Fibroblast of the aortic adventitia (primary cell): ENCODE measurements around the gene MMP14. TPM values are rescaled to one million over a fixed set of nuclear protein-coding genes. Genes with fewer than 3 reads are reported as not detected.

Source experiments
- DNase-seq: peaks from one replicate; pipeline ENCODE4 v3.0.0-alpha.2; 2010; ENCODE audit warnings: low read depth
- H3K4me3 ChIP-seq: 2 replicates; pipeline ENCODE4 v1.5.1; 2011; ENCODE audit warnings: low read depth, mild to moderate bottlenecking, control low read depth, low read length, moderate library complexity
- total RNA-seq: library from RNA; depleted of rRNA; stranded (reverse); fragments of >200 nt; gene quantifications from 2 replicates; pipeline ENCODE4 v1.2.3, GENCODE V29; 2012; ENCODE audit warnings: low replicate concordance
- TF ChIP-seq, protein P1 (sequence below): IDR thresholded peaks from 2 replicates; pipeline ENCODE4 v1.5.1; 2011; ENCODE audit warnings: mild to moderate bottlenecking, low read length, control low read depth, inconsistent platforms; ENCODE audit not compliant: insufficient read depth

The MMP14 gene
- total RNA-seq, 1 donor, result 311 TPM

DNA sequence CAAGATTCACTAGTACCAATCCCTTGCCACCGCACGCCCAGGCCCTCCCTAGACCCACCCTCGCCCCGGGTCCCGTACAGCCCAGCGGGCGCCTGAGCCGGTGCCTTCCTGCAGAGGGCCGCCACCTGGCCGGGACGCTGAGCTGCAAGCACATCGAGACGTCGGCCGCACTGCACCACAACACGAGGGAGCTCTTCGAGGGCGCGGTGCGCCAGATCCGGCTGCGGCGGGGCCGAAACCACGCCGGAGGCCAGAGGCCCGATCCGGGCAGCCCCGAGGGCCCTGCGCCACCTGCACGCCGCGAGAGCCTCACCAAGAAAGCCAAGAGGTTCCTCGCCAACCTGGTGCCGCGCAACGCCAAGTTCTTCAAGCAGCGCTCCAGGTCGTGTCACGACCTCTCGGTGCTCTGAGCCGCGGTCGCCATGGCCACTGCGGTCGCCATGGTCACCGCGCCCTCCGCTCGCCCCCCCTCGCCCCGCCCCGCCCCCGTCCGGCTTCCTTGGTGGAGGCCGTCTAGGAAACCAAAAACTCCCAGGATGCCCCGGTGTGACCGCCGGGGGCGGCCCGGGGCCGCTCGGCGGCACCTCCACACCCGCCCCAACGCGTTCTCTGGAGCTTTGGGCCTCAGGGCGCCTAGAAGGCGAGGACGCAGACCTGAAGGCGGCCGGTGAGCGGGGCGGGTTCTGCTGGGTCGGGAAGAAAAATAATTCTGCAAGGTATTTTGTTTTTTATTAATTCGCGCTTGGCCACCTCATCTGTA, 50.3 kb downstream of the MMP14 start:
- H3K4me3 ChIP-seq, result peak overlapping the region; percentile 66
- TF ChIP-seq, protein P1, sequence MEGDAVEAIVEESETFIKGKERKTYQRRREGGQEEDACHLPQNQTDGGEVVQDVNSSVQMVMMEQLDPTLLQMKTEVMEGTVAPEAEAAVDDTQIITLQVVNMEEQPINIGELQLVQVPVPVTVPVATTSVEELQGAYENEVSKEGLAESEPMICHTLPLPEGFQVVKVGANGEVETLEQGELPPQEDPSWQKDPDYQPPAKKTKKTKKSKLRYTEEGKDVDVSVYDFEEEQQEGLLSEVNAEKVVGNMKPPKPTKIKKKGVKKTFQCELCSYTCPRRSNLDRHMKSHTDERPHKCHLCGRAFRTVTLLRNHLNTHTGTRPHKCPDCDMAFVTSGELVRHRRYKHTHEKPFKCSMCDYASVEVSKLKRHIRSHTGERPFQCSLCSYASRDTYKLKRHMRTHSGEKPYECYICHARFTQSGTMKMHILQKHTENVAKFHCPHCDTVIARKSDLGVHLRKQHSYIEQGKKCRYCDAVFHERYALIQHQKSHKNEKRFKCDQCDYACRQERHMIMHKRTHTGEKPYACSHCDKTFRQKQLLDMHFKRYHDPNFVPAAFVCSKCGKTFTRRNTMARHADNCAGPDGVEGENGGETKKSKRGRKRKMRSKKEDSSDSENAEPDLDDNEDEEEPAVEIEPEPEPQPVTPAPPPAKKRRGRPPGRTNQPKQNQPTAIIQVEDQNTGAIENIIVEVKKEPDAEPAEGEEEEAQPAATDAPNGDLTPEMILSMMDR, result peak; percentile 0
- DNase-seq, result peak; percentile 41

- peak; percentile 74 for DNase-seq
- TF ChIP-seq, protein P1, result no peak
- H3K4me3 ChIP-seq, result peak overlapping the region; percentile 66
Observed at GRCh38 chr14:22887260-22887989, 51.0 kb downstream of the MMP14 start.

DNA sequence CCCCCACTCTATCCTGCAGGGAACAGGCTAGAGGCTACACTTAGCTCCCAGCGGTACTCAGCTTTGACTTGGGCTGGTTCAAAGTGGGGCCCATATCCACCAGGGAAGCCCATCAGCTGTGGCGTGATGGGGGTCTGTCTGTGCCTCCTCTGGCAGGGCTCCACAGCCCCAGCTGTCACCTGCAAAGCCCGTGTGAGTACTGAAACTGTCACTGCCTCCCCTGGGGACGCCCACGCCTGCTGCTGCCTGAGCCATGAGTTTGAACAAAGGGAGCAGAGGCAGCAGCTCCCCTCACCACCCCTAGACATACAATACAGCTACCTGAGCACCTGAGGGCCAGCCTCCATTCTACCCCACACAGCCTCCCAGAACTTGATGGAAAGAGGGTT, 51.6 kb downstream of the MMP14 start:
- DNase-seq, result no peak
- TF ChIP-seq, protein P1, result no peak
- H3K4me3 ChIP-seq, result peak overlapping the region; percentile 66

DNA sequence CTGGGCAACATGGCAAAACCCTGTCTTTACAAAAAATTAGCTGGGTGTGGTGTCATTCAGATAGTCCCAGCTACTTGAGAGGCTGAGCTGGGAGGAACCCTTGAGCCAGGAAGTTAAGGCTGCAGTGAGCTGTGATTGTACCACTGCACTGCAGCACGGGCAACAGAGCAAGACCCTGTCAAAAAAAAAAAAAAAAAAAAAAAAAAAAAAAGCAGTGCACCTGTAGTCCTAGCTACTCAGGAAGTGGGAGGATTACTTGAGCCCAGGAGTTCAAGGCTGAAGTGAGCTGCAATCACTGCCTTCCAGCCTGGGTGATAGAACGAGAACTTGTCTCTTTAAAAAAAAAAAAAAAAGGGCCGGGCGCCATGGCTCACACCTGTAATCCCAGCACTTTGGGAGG, 52.3 kb downstream of the MMP14 start:
- TF ChIP-seq, protein P1, result no peak
- no peak overlapping the region for H3K4me3 ChIP-seq
- DNase-seq, result no peak

DNA sequence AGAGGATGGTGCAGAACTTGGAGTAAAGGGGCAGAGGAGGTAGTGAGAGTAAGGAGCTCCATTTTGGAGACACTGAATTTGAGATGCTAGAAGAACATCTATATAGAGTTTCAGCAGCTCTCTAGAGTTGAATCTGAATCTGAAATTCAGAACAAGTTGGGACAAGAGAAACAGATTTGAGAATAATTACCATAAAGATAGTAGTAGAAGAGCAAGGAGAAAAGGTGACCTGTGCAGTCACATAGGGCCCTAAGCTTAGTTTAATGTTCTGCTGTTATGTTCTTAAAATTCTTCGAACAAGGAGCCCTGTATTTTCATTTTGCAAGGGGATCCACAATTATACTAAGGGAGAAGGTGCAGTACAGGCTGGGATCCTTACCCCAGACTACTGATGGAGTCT, 54.0 kb downstream of the MMP14 start:
- no peak overlapping the region for H3K4me3 ChIP-seq
- TF ChIP-seq, protein P1, result no peak
- no peak for DNase-seq

DNA sequence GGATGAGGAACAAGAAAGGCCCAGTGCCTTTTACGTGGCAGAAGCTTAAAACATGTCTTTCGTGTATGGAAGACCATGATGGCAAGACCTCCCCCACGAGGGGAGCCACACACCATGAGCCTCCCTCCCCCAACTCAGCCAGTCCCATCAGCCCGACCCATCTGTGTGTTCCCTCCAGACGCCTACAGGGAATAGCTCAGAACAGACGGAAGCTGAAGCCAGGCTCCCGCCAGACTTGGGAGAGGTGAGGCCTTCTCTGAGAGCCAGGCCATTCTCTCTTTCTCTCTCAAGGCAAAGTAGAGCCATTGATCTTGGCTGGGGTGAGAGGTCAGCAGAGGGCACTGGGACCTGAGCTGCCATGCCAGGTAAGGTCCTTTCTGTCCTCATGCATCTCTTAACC, 56.1 kb downstream of the MMP14 start:
- no peak for DNase-seq
- TF ChIP-seq, protein P1, result no peak

GRCh38 chr14:22893706-22894105, 57.3 kb downstream of the MMP14 start:
- H3K4me3 ChIP-seq, result no peak overlapping the region
- no peak for DNase-seq
- TF ChIP-seq, protein P1, result no peak

More for the DNA sequence above, 56.1 kb downstream of the MMP14 start:
- H3K4me3 ChIP-seq, result no peak overlapping the region
